ENCODE results near the gene SERGEF.

SERGEF gene

DNA sequence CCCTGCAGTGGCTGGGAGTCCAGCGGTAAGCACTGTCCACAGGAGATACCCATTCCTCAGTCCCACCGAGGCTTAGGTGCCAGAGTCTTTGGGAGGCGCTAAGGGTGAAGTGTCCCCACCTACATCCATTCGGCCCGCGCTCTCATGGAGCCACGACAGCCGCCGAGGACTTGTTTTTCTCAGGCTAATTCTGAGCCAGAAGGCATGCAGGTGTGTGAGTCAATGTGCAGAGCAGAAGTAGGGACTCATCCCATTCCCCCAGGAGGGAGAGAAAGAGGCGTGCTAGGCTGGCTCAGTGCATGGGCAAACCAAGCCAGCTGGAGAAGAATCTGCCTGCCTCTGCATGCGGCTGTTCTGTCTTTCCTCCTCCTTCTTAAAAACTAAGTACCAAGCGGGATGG lies 231.6 kb downstream of the SERGEF start:
- DNase-seq = no peak

DNA sequence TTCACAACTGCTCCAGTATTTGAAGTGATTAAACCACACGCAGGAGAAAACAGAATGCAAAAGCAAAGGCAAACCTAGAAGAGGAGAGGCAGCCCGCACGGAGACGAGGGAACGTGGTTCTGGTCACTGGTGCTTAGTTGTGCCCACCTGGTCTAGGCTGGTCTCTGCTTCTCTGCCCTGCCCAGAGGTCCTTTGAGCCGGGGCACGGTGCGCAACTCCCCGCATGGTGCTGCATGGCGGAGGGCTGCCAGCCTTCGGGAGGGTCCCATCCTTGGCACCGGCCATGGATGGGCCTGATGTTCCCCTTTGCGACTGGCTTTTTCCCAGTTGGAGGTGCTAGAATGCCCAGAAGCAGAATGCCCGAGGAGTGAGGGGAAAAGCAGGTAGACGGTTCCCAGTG lies 232.2 kb downstream of the SERGEF start:
- no peak for DNase-seq

DNA sequence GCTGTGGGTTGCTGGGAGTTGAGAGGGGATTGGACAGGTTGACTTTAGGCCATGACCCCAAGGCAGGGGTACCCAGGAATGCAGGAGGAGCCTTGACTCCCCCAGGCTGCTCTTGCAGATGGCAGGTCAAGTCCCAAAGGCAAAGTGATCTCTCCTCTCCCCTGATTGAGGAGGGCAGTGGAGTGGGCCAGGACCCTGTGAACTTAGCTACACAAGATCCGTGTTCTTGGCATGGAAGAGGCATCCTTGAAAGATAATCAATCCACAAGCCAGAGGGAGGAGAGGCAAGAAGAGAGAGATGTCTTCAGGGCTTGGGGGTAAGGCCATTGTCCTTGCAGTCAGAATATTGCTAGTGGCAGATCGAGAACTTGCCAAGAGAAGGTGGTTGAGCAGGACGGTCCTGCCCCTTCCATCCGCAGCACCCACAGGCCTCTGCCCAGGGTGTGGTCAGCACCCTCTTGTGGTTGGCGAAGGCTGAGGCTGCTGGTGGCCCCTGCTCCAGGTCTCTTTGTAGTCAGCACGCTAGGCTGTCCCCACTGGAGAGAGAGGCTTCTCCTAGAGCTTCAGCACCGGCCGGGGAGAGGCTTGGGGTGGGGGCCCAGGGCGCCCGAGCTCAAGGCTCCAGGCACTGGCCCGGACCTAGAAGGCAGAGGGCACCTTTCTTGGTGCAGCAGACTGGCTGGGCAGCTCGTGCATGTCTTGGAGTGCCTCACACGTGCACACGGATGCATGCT lies 232.8 kb downstream of the SERGEF start:
- DNase-seq = no peak

DNA sequence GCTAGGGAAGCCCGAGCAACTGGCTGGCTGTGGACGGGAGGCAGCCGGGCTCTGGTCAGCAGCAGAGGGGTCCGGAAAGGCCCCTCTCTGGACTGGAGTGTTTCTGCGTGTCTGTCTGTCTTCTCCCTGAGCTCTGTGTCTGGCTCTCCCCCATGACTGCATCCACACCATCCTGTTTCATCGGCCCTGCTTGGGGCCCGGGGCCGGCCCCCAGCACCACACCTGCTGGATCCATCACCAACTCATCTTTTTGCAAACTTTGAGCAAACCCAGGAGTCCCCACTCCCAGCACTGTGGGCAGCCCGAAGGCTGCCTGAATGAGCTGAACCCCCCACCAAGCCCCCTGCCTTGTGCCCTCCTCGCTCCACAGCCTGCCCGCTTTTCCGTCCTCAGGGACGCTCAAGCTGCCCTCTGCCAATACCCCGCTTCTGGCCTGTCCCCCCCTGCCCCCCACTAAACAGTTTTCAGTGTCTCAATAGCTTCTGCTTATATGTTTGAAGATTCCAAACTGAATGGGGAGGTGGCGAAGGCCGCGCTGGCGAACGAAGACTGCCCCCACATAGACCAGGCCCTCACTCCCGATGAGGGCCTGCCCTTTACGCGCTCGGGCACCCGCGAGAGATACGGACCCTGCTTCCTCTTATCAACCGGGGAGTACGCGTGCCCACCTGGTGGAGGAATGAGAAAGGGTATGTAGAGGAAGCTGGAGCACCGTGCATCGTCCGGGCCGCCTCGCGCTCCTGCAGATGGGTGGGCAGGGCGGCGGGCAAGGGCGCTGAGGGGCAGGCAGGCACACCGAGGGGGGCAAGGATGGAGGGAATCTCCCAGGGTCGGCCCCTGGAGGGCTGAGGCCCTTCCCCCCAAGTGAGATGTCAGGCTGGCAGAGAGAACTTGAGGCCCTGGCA lies 233.6 kb downstream of the SERGEF start:
- no peak for DNase-seq

GRCh38 chr11:17778352-17778751 lies 234.5 kb downstream of the SERGEF start:
- DNase-seq = no peak

DNA sequence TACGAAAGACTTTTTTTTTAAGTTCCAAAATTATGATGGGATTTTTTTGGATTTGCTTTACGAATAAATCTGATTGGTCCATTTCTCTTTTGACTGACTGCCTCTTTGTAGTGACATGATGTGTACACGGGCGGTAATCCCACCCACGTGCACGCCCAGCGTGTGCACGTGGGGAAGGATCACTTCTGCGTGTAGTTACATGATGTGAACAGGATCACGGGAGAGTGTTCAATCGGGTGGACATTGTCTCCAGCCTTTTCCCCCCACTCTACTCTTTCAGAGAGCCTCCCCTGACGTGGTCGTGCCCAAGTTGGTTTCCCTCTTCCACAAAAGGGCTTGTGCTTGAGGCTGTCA lies 235.1 kb downstream of the SERGEF start:
- DNase-seq = no peak

DNA sequence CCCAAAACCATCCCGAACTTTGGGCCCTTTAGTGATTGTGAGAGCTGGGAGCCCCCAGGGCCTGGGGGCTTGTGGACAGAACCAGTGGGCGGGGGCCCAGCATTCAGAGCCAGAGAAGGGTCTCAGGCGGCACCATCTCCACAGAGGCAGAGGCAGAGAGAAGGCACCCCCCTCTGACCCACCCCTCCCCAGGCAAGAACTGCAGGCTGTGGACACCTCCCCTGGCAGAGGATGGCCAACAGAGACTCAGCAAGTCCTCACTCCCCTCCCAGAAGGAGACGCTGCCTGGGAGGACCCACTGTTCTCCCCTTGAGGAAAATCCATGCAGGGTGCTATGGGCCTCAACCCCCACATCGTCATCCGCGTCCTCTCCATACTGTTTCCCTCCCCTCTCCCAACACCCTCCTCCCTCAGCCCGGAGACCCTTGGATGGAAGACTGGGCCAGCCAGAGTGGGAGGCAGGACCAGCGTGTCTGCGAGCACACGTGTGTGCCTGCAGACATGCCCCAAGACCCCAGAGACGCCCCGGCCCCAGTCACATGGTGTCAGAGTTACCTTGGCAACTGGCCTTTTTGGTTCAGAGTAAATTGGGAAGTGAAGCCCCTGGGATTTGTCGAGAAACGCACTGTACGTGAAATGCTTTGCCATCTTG lies 235.6 kb downstream of the SERGEF start:
- no peak for DNase-seq

DNA sequence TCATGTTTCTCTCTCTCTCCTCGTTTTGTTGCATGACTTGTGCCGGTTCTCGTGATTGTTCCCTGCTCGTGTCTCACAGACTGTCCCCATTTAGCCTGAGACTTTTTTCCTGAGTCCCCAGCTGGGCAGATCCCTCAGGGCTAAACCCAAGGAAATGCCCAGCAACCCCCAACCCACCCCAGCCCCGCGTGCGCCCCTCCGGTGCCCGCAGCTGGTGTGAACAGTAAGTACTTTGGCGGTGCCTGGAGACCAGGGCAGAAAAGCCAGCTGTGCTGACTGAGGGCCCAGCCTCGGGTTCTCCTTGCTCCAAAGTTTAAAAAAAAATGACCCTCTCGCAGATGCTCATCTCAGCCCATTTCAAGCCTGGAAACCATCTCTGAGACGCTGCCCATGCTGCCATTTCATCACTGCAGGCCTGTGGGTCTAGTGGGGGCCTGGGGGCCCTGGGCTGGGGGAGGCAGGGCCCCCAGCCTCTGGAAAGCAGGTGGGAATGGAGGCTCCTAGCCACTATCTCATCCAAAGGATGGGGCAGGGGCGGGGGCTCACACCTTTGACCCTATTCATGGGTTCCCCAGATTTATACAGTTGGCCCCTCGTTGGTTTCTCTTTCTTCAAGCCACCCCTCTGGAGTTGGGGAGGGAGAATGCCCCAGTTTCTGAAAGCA lies 236.5 kb downstream of the SERGEF start:
- DNase-seq = no peak

DNA sequence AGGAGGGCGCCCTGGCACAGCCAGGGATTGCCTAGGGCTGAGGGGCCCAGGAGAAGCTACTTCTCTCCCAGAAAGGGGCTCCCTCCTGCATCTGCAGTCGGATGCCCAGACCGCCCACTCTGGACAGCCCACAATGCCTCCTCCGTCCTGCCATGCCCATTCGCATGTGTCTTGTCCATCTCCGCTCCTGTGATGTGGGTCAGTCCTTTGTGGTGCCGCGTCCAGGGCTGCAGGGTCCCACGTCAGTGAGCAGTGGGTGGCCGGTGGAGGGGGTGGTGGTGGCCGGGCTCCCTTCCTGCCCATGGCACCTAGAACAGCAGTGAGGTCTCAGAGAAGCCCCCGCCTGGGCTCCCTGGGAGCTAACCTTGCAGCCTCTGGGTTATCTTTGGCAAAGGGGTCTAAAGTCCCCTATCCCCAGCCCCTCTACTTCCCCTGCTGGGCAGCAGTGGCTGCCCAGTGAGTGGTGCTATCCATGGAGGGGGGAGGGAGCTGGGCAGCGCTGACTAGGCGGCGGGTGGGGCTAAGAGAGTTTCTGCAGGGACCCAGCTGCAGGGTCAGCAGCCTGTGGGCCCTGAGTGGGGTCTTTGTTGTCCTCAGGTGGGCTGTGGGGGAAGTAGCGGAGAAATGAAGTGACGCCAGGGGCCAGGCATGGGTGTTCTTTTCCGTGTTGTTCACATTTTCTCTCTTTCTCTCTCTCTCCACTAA lies 237.2 kb downstream of the SERGEF start:
- no peak for DNase-seq

DNA sequence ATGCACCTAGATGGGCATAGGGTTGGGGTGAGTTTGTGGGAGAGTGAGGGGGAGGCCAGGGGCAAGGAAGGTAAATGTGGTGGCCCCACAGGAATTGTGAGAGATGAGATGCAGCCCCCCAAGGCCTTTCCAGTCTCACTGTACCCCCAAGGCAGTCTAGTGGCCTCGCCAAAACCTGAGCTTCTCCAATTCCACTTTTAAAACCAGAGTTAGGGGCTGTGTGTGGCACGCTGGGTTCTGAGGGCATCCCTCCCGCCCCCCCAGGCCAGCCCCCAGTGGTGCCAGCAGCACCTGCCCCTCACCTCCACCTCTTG lies 237.9 kb downstream of the SERGEF start:
- DNase-seq = no peak

DNA sequence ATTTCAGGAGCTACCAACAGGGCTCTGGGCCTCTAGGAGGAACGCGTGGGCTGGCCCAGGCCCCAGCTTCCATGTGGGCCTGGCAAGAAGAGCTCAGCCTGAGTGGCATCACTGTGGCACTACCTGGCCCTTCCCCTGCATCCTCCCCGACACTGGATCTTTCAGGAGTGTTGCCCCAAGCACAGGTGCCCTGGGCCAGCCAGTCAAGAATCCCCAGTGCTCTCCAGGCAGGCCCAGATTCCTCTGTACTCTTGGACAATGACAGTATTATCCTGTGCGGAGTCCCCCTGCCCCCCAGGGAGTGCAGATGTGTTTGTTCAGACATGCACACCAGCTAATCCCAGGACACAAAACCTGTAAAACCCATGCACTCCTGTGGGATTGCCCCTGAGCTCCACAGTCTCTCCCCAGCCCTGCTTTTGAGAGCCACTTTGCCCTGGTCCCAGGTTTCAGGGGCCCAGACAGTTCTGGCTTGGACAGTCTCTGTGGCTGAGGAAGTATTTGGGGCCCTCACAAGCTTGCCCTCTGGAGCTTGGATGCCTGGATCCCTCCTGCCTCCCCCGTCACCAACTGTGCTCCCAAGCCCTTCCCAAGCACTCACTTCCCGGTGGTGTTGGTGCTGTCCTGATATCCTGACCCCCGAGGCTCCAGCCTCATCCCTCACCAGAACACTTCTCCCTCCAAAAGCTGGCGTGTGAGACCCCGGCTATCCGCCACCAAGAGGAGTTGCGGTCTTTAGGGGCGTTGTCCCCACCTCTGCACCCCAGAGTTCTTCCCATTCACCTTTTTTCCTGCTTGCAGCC lies 238.4 kb downstream of the SERGEF start:
- DNase-seq = no peak

DNA sequence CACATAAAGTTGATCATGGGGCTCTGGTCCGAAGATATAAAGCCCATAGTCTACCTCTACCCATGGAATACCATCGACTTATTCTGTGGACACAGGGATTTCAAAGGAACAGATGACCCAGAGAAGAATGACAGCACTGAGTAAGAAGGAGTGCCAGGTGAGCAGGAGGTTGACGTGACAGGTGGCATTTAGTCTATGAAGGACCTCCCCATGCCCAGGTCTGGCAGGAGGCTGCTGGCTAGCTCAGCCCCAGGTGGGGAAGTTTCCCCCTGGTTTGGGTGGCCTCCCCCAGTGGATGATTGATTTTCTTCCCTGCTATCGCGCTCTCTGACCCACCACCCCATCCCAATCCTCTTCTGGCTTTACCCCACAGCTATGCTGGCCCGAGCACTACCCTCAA lies 239.2 kb downstream of the SERGEF start:
- no peak for DNase-seq

- no peak for DNase-seq
These were observed 239.9 kb downstream of the SERGEF start for GRCh38 chr11:17772704-17773600.

DNA sequence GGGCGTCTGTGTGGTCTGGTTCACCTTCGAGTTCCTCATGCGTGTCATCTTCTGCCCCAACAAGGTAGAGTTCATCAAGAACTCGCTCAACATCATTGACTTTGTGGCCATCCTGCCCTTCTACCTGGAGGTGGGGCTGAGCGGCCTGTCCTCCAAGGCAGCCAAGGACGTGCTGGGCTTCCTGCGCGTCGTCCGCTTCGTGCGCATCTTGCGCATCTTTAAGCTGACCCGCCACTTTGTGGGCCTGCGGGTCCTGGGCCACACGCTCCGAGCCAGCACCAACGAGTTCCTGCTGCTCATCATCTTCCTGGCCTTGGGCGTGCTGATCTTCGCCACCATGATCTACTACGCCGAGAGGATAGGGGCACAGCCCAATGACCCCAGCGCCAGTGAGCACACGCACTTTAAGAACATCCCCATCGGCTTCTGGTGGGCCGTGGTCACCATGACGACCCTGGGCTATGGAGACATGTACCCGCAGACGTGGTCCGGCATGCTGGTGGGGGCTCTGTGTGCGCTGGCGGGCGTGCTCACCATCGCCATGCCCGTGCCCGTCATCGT lies 240.9 kb downstream of the SERGEF start:
- no peak for DNase-seq

- DNase-seq = no peak
These were observed 241.4 kb downstream of the SERGEF start for GRCh38 chr11:17771415-17771814.

DNA sequence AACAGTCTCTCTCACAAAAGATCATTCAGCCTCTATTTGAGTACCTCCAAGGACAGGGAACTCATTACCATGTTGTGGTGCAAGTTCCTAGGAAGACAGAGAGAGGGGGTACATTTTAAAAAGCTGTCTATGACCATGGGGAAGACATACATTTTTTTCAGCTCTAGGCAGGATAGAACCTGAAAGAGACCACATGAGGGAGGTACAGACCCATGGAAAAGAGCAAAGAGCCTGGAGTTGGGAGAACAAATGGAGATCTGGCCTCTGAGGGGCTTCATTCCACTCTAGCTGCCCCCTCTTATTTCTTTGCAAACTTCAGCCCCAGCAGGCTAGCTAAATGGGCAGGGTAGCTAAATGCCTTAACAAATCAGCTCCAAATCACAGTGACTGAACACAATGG lies 241.9 kb downstream of the SERGEF start:
- no peak for DNase-seq

- DNase-seq = no peak
These were observed 242.7 kb downstream of the SERGEF start for GRCh38 chr11:17770048-17770652.

- DNase-seq = no peak
These were observed 243.6 kb downstream of the SERGEF start for GRCh38 chr11:17769218-17769617.

DNA sequence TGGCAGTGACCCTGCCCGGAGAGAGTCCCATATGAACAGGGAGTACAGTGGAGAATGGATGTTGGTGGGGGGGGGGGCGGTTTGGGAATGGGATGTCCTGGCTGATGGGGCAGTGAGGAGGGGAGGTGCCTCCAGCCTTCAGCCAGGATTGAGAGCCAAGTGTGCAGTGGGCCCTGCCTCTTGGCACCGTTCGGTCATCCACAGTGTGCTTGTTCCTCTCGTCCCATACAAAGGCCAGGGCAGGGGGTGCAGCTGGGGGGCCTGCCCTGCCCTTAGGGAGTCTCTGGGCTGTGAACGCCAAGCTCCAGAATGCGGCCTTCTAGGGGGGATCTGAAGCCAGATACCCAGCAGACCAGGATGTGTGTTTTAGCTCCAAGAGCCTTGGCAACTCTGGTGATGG lies 244.3 kb downstream of the SERGEF start:
- no peak for DNase-seq

GRCh38 chr11:17767914-17768313 lies 244.9 kb downstream of the SERGEF start:
- DNase-seq = no peak
